ENCODE results near the gene MIPEP. TPM values are rescaled to one million over a fixed set of nuclear protein-coding genes. Genes with fewer than 3 reads are reported as not detected.

The MIPEP gene
- total RNA-seq, 4 donors from 2014 or later: 17.1 to 27.9 (median 24.1) TPM

DNA sequence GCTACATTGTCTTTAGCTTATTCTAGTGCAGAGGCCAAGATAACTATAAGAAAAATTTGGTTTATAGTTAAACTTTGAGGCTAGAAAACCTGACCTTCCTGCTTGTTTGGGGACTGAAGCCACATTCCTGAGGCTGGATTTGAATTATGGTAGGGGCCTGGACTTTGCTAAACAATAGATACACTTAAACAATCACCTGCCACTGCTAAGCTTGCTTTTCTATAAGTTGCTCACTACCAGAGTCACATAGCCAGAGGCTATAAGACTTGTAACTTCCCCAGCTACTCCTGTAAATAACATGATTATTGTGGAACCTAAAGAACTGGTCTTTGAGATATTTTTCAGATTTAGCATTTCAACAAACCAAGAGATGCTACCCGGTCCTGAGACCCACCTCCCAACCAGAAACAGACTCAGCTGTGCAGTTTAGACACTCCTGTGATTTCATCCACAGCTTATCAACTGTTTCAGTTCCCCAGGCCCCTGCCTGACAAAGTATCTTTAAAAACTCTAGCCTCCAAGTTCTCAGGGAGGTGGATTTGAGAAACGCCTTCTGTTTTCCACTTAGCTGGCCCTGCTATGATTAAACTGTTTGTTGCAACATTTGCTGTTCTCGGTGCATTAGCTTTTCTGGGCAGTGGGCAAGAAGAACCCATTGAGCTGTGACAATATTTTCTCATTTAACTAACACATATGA is 77.7 kb downstream of the MIPEP start:
- no peak for DNase-seq
- no peak overlapping the region for H3K4me3 ChIP-seq (replicated peaks in 1 of 3)
- TF ChIP-seq, protein P1, sequence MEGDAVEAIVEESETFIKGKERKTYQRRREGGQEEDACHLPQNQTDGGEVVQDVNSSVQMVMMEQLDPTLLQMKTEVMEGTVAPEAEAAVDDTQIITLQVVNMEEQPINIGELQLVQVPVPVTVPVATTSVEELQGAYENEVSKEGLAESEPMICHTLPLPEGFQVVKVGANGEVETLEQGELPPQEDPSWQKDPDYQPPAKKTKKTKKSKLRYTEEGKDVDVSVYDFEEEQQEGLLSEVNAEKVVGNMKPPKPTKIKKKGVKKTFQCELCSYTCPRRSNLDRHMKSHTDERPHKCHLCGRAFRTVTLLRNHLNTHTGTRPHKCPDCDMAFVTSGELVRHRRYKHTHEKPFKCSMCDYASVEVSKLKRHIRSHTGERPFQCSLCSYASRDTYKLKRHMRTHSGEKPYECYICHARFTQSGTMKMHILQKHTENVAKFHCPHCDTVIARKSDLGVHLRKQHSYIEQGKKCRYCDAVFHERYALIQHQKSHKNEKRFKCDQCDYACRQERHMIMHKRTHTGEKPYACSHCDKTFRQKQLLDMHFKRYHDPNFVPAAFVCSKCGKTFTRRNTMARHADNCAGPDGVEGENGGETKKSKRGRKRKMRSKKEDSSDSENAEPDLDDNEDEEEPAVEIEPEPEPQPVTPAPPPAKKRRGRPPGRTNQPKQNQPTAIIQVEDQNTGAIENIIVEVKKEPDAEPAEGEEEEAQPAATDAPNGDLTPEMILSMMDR (IDR thresholded peaks at IDR 0.05): no peak
- no peak for TF ChIP-seq POLR2A (IDR thresholded peaks at IDR 0.05)
- no peak overlapping the region for H3K27ac ChIP-seq
- no peaks in the 10 kb centered on the region for H3K9me3 ChIP-seq
- intact Hi-C loops (cut with DNase I): no loop called here
- WGBS, 2 donors: 85% methylated on average over 3 of the region's 3 CpGs
- H3K27me3 ChIP-seq: no peaks in the 10 kb centered on the region
- H3K36me3 ChIP-seq: no peaks in the 10 kb centered on the region
- no peaks in the 10 kb centered on the region for H3K4me1 ChIP-seq

DNA sequence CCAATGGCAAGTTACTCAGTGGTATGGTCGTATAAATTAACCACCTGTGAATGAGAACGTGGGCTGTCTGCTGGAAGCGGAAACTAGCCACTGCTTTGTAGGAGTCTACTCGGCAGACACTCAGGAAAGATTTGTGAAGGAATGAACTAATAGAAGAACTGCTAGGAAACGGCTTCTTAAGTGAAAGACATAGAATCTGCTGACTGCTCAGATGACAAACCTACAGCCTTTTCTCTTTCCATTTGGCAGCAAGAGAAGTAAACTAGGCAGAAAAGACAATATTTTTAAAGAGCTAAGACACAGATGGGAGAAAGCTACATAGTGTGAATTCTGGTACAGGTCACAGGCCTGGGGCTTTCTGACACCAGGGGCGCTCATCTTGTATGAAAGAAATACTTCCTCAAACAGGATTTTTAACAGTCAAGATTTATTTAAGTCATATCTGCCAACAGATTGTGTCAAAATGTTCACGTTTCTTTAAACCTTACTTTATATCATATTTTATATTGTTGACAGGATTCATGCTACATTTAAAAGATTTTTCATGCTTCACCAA is 78.4 kb downstream of the MIPEP start:
- 79 to 87% methylated on average over 7 of the region's 7 CpGs for WGBS, 2 donors
- intact Hi-C loops (cut with DNase I): no loop called here
- no peak for DNase-seq
- Histone ChIP-seq H3K9me3 (no peaks in the 10 kb centered on the region), H3K27ac (no peak overlapping the region), H3K4me1 (no peaks in the 10 kb centered on the region), H3K36me3 (no peaks in the 10 kb centered on the region), H3K4me3 (replicated peaks in 1 of 3) (no peak overlapping the region), H3K27me3 (no peaks in the 10 kb centered on the region)
- no peak for TF ChIP-seq POLR2A (IDR thresholded peaks at IDR 0.05)
- TF ChIP-seq, protein P1 (IDR thresholded peaks at IDR 0.05): no peak

DNA sequence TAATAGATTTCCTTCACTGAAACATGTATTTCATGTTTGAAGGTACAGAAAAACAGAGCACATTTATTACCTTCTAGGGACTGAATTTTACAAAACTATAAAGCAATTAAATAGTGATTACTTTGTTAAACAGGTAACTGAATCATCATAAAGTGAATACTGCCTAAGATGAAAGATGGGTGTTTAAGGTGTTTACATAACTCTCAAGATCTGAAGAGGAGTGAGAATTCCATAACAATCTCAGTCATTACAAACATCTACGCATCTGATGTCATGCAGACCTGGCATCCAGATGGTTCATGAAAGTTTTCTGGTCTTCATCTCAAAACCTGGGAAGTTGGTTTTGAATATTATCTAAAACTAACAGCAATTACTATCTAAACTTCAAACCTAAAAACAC is 80.4 kb downstream of the MIPEP start:
- H3K9me3 ChIP-seq: no peaks in the 10 kb centered on the region
- 97 to 98% methylated on average over 1 of the region's 1 CpG for WGBS, 2 donors
- TF ChIP-seq, protein P1 (IDR thresholded peaks at IDR 0.05): no peak
- TF ChIP-seq POLR2A (IDR thresholded peaks at IDR 0.05): no peak
- no peak for DNase-seq
- intact Hi-C loops (cut with DNase I): no loop called here
- H3K4me1 ChIP-seq: no peaks in the 10 kb centered on the region
- no peak overlapping the region for H3K27ac ChIP-seq
- no peaks in the 10 kb centered on the region for H3K27me3 ChIP-seq
- no peak overlapping the region for H3K4me3 ChIP-seq (replicated peaks in 1 of 3)
- H3K36me3 ChIP-seq: no peaks in the 10 kb centered on the region

DNA sequence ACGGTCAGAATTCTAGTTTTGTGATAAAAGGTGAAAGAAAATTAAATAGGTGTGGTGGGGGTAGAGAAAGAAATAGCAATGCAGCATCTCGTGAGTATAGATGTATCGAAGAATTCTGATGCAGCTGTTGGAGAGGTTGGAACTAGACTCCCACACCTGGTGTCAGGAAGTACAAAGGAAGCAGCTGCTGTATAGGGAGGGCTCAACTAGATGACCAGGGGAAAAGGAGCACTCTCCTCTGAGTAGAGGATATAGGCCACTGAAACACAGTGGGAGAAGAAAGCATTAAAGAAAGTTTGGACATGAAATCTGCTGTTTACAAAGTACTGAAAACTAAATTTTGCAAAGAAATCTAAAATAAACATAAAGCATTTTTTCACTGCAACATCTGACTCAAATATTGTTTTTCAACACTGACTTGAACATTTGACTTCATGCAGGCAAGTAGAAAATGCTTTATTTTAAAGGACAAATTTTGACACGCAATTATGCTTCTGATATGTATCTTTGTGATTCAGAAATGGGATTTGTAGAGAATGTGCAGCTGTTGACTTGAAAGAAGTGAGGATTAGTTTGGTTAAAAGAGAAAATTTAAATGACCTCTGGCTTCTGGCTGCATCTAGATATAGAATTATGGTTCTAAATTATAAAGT is 82.2 kb downstream of the MIPEP start:
- no peak overlapping the region for H3K27ac ChIP-seq
- no peaks in the 10 kb centered on the region for H3K9me3 ChIP-seq
- no peak overlapping the region for H3K4me3 ChIP-seq (replicated peaks in 1 of 3)
- H3K27me3 ChIP-seq: no peaks in the 10 kb centered on the region
- intact Hi-C loops (cut with DNase I): no loop called here
- H3K4me1 ChIP-seq: no peaks in the 10 kb centered on the region
- no peak for DNase-seq
- WGBS, 2 donors: 63 to 66% methylated on average over 4 of the region's 4 CpGs
- no peaks in the 10 kb centered on the region for H3K36me3 ChIP-seq
- TF ChIP-seq, protein P1 (IDR thresholded peaks at IDR 0.05): no peak
- TF ChIP-seq POLR2A (IDR thresholded peaks at IDR 0.05): no peak

DNA sequence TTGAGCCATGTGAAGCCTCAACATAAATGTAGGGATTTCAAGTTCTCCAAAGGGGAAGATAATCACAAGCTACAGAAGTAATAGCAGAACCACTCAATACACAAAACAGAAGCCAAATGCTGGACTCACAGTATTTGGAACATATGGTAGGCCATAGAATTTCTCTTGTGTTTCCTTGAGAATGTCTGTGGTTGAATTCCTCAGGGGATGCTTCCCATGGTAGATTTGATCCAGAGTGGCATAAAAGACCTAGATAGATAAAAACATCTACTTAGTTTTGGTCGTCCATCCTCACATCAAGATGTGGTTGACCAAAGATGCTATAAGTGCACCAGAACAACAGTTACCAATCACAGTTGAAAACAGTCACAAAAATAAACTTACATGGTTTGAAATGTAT is 83.4 kb downstream of the MIPEP start:
- no peaks in the 10 kb centered on the region for H3K27me3 ChIP-seq
- H3K36me3 ChIP-seq: no peaks in the 10 kb centered on the region
- no peak for TF ChIP-seq POLR2A (IDR thresholded peaks at IDR 0.05)
- TF ChIP-seq, protein P1 (IDR thresholded peaks at IDR 0.05): no peak
- H3K27ac ChIP-seq: no peak overlapping the region
- H3K9me3 ChIP-seq: no peaks in the 10 kb centered on the region
- no peak overlapping the region for H3K4me3 ChIP-seq (replicated peaks in 1 of 3)
- no peak for DNase-seq
- no peaks in the 10 kb centered on the region for H3K4me1 ChIP-seq
- 97% methylated on average over 1 of the region's 1 CpG for WGBS, 2 donors
- intact Hi-C loops (cut with DNase I): no loop called here

Data from thyroid gland (tissue), 4 donors.